HG03103 (cell line): ENCODE data around the gene TRMO.
"Not testable (repeated sequence)": the region's sequence is repeated elsewhere in the genome, so short reads cannot be mapped to it uniquely, and the experiment has no call there.

Experiments used
- ATAC-seq: cut with Tn5 transposase; IDR thresholded peaks from one replicate; pipeline ENCODE4 v1.9.1; 2021; ENCODE audit warnings: low read depth; ENCODE audit not compliant: unreplicated experiment

The TRMO gene

GRCh38 chr9:97921959-97922724, at the start of gene TRMO:
Gene TRMO (minus strand): TSS chr9:97922500. CDS start chr9:97922493, 7 bp downstream.
- peak; percentile 72 for ATAC-seq

- no peak for ATAC-seq
Observed at GRCh38 chr9:97970165-97970564, 47.9 kb upstream of the TRMO start.

GRCh38 chr9:97969014-97969413, 46.7 kb upstream of the TRMO start:
- no peak for ATAC-seq

- no peak for ATAC-seq
Observed at GRCh38 chr9:97966493-97966892, 44.2 kb upstream of the TRMO start.

- no peak for ATAC-seq
Observed at GRCh38 chr9:97964901-97965300, 42.6 kb upstream of the TRMO start.

GRCh38 chr9:97963232-97963631, 40.9 kb upstream of the TRMO start:
- ATAC-seq, result no peak

GRCh38 chr9:97962575-97962974, 40.3 kb upstream of the TRMO start:
- no peak for ATAC-seq

- ATAC-seq, result no peak
Observed at GRCh38 chr9:97962136-97962535, 39.8 kb upstream of the TRMO start.

- no peak for ATAC-seq
Observed at GRCh38 chr9:97961361-97961760, 39.1 kb upstream of the TRMO start.

- not testable (repeated sequence) for ATAC-seq
Observed at GRCh38 chr9:97960678-97961328, 38.5 kb upstream of the TRMO start.

- no peak for ATAC-seq
Observed at GRCh38 chr9:97959585-97959984, 37.3 kb upstream of the TRMO start.

GRCh38 chr9:97958812-97959511, 36.7 kb upstream of the TRMO start:
- ATAC-seq, result no peak

GRCh38 chr9:97956331-97956730, 34.0 kb upstream of the TRMO start:
- no peak for ATAC-seq

- ATAC-seq, result peak; percentile 54
Observed at GRCh38 chr9:97954550-97954989, 32.3 kb upstream of the TRMO start.

- not testable (repeated sequence) for ATAC-seq
Observed at GRCh38 chr9:97950873-97951272, 28.6 kb upstream of the TRMO start.

- ATAC-seq, result not testable (repeated sequence)
Observed at GRCh38 chr9:97947094-97947493, 24.8 kb upstream of the TRMO start.

- not testable (repeated sequence) for ATAC-seq
Observed at GRCh38 chr9:97945470-97945869, 23.2 kb upstream of the TRMO start.

- no peak for ATAC-seq
Observed at GRCh38 chr9:97944612-97945011, 22.3 kb upstream of the TRMO start.

- no peak for ATAC-seq
Observed at GRCh38 chr9:97943308-97943855, 21.1 kb upstream of the TRMO start.

GRCh38 chr9:97941323-97941722, 19.0 kb upstream of the TRMO start:
- no peak for ATAC-seq

- no peak for ATAC-seq
Observed at GRCh38 chr9:97940741-97941140, 18.4 kb upstream of the TRMO start.
